BE2C (cell line): ENCODE data around the gene PRKD3. TPM values are rescaled to one million over a fixed set of nuclear protein-coding genes. Genes with fewer than 3 reads are reported as not detected.

Experiments used
- DNase-seq: peaks from one replicate; pipeline ENCODE4 v3.0.0-alpha.2; 2020
- H3K27me3 ChIP-seq: fragments of 250-450 bp; sonication (Bioruptor Pico); 2 replicates; pipeline ENCODE4 v1.5.1; 2020; ENCODE audit warnings: mild to moderate bottlenecking
- H3K36me3 ChIP-seq: fragments of 250-450 bp; sonication (Bioruptor Pico); 2 replicates; pipeline ENCODE4 v1.5.1; 2020; ENCODE audit warnings: mild to moderate bottlenecking
- H3K4me1 ChIP-seq: fragments of 250-450 bp; sonication (Bioruptor Pico); 2 replicates; pipeline ENCODE4 v1.5.1; 2020
- H3K4me3 ChIP-seq: 2 replicates; pipeline ENCODE4 v1.5.1; 2011; ENCODE audit warnings: low read depth, low read length
- H3K9me3 ChIP-seq: fragments of 250-450 bp; sonication (Bioruptor Pico); 2 replicates; pipeline ENCODE4 v1.5.1; 2020
- polyA plus RNA-seq: library from polyadenylated mRNA; unstranded; fragments of >200 nt; gene quantifications from one replicate; pipeline ENCODE4 v1.2.1, GENCODE V29; 2012; ENCODE audit warnings: low read depth, missing spikeins; ENCODE audit not compliant: insufficient read length, insufficient read depth
- TF ChIP-seq, protein P1 (sequence below): IDR thresholded peaks from 2 replicates; pipeline ENCODE4 v1.5.1; 2012; ENCODE audit warnings: mild to moderate bottlenecking, low read depth, low read length

PRKD3 gene
- polyA plus RNA-seq: 24.5 TPM

GRCh38 chr2:37324786-37325624 is at the start of gene PRKD3:
Gene PRKD3 (minus strand): TSS chr2:37324833. CDS start chr2:37316524, 8,309 bp downstream.
- TF ChIP-seq, protein P1, sequence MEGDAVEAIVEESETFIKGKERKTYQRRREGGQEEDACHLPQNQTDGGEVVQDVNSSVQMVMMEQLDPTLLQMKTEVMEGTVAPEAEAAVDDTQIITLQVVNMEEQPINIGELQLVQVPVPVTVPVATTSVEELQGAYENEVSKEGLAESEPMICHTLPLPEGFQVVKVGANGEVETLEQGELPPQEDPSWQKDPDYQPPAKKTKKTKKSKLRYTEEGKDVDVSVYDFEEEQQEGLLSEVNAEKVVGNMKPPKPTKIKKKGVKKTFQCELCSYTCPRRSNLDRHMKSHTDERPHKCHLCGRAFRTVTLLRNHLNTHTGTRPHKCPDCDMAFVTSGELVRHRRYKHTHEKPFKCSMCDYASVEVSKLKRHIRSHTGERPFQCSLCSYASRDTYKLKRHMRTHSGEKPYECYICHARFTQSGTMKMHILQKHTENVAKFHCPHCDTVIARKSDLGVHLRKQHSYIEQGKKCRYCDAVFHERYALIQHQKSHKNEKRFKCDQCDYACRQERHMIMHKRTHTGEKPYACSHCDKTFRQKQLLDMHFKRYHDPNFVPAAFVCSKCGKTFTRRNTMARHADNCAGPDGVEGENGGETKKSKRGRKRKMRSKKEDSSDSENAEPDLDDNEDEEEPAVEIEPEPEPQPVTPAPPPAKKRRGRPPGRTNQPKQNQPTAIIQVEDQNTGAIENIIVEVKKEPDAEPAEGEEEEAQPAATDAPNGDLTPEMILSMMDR: no peak
- Histone ChIP-seq H3K4me3 (peak within 1 kb of the TSS; percentile 88), H3K27me3 (no peaks in the 10 kb centered on the region), H3K9me3 (no peaks in the 10 kb centered on the region), H3K36me3 (peaks cover 3% of the 10 kb centered on the region; the same call in 1 of the 2 replicates), H3K4me1 (peaks cover 5% of the 10 kb centered on the region; the same call in 1 of the 2 replicates)
- no peak for DNase-seq

DNA sequence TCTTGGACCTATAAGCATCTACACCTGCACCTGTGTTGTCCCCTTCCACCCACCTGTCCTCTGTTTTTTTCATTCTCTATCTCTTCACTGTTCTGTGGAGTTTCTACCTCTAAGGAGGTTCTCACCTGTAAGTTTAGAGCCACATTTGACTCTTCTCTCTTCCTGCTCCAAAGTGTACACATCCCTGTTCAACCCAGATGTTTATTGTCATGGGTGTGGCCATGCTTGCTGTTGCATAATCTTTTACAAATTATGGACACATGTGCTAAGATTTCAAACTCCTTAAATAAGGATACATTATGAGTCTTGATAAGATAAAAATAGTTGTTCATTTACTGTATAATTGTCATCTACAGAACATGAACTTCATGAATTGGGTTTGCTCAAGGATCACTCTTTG is 47.4 kb upstream of the PRKD3 start:
- Histone ChIP-seq H3K4me1 (no peaks in the 10 kb centered on the region), H3K4me3 (no peak overlapping the region), H3K9me3 (no peaks in the 10 kb centered on the region), H3K36me3 (no peaks in the 10 kb centered on the region), H3K27me3 (no peaks in the 10 kb centered on the region)
- DNase-seq: no peak
- TF ChIP-seq, protein P1: no peak

GRCh38 chr2:37370666-37371065 is 46.0 kb upstream of the PRKD3 start:
- Histone ChIP-seq H3K27me3 (no peaks in the 10 kb centered on the region), H3K9me3 (no peaks in the 10 kb centered on the region), H3K36me3 (no peaks in the 10 kb centered on the region), H3K4me3 (no peak overlapping the region), H3K4me1 (no peaks in the 10 kb centered on the region)
- TF ChIP-seq, protein P1: no peak
- no peak for DNase-seq

- Histone ChIP-seq H3K4me3 (no peak overlapping the region), H3K36me3 (no peaks in the 10 kb centered on the region), H3K9me3 (no peaks in the 10 kb centered on the region), H3K4me1 (no peaks in the 10 kb centered on the region), H3K27me3 (no peaks in the 10 kb centered on the region)
- no peak for DNase-seq
- TF ChIP-seq, protein P1: no peak
These were observed 43.4 kb upstream of the PRKD3 start for GRCh38 chr2:37367984-37368383.

- TF ChIP-seq, protein P1: no peak
- no peak for DNase-seq
- Histone ChIP-seq H3K4me1 (no peaks in the 10 kb centered on the region), H3K4me3 (no peak overlapping the region), H3K36me3 (no peaks in the 10 kb centered on the region), H3K9me3 (no peaks in the 10 kb centered on the region), H3K27me3 (no peaks in the 10 kb centered on the region)
These were observed 42.7 kb upstream of the PRKD3 start for GRCh38 chr2:37367310-37367709.

- Histone ChIP-seq H3K27me3 (no peaks in the 10 kb centered on the region), H3K9me3 (no peaks in the 10 kb centered on the region), H3K36me3 (no peaks in the 10 kb centered on the region), H3K4me3 (no peak overlapping the region), H3K4me1 (peaks cover 1% of the 10 kb centered on the region)
- no peak for DNase-seq
- TF ChIP-seq, protein P1: no peak
These were observed 42.1 kb upstream of the PRKD3 start for GRCh38 chr2:37366773-37367172.
